Sciatic nerve (tissue), 2 donors: ENCODE data around the gene EFNA2. TPM values are rescaled to one million over a fixed set of nuclear protein-coding genes. Genes with fewer than 3 reads are reported as not detected.

Source experiments
- ATAC-seq: fragments of 200-7000 bp; cut with Tn5 transposase; one replicate; pipeline ENCODE4 v1.9.1; 2020; ENCODE audit warnings: mild to moderate bottlenecking, moderate library complexity
- DNase-seq: peaks from one replicate; pipeline ENCODE4 v3.0.0-alpha.2; 2020; ENCODE audit warnings: low spot score
- intact Hi-C: fragments of 100-400 bp; cut with DNase I; formaldehyde crosslinking; loops from one replicate; pipeline ENCODE4 v1.14.2; 2022
- total RNA-seq: library from RNA; stranded (reverse); fragmentation: NEBNext Ultra II Directional; extraction: Animal tissue kit (Norgen Biotek cat#: 25700); gene quantifications from one replicate; pipeline ENCODE4 v1.2.1, GENCODE V29; 2021
- donor health status: DM: no; HTN: no; CAD: no.
- donor health status: DM: no; HTN: no; CAD: no.

The EFNA2 gene
- total RNA-seq, 1 donor from 2014 or later: not detected

- DNase-seq (no peak), ATAC-seq (no peak)
- intact Hi-C loops: loop anchor here (1.0 to 10.0 kb wide), 2 partner anchors 105 to 468 kb away; no protein-coding TSS in a partner anchor
Measured at GRCh38 chr19:1289686-1290025, 4.0 kb downstream of the EFNA2 start.

DNA sequence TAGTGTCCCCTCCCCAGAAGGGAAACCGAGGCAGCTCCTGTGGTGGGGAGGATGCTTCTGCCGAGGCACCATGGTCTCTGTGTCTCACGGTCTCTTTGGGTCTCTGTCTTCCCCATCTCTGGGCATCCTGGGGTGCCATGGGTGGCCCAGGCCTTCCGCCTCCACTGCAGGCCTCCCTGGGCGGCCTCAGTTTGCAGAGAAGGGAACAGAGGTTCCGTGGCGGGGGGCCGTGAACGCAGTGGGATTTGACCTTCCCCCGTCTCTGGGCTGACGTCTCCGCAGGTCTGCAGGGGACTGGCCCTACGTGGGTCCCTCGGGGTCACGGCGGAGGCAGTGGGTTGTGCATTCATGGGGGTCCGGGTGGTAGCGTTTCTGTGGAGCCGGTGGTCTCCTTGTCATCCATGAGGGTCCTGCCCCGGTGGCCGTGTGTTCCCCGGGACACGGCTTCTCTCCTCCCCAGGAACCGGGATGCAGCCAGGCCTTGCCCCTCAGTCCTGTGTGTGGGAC is 4.6 kb downstream of the EFNA2 start:
- intact Hi-C loops: no loop called here
- ATAC-seq (no peak), DNase-seq (no peak)

GRCh38 chr19:1290703-1291651 is 5.3 kb downstream of the EFNA2 start:
- no peak for DNase-seq
- ATAC-seq: no peak
- intact Hi-C loops: no loop called here

DNA sequence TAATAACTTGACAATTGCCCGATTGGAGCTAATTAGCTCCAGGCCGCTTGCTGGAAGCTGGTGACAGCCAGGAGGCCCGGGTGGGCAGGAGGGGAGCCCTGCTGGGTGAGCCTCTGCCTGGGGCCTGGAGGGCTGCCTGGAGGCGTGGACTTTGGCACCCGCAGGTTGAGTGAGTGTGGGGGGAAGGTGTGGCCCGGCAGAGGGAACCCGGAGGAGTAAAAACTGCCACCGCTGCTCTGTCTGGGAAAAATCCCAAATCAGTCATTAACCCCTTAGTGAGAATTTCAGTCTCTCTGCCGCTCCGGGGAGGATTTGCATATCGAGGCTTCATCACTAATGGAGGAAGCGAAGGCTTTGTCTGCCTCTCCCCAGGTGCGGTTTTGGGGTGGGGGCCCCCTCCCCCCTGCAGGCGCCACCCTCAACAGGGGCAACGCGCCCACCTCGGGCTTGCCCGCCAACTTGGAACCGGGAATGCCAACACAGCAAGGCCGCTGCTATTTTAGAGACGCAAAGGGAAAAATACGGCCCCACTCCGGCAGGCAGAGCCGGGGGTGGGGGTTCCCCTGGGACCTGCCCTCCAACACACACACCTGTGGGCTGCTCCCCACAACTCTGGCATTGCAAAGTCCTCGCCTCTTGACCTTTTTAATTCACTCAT is 6.2 kb downstream of the EFNA2 start:
- intact Hi-C loops: no loop called here
- ATAC-seq (no peak), DNase-seq (no peak)

DNA sequence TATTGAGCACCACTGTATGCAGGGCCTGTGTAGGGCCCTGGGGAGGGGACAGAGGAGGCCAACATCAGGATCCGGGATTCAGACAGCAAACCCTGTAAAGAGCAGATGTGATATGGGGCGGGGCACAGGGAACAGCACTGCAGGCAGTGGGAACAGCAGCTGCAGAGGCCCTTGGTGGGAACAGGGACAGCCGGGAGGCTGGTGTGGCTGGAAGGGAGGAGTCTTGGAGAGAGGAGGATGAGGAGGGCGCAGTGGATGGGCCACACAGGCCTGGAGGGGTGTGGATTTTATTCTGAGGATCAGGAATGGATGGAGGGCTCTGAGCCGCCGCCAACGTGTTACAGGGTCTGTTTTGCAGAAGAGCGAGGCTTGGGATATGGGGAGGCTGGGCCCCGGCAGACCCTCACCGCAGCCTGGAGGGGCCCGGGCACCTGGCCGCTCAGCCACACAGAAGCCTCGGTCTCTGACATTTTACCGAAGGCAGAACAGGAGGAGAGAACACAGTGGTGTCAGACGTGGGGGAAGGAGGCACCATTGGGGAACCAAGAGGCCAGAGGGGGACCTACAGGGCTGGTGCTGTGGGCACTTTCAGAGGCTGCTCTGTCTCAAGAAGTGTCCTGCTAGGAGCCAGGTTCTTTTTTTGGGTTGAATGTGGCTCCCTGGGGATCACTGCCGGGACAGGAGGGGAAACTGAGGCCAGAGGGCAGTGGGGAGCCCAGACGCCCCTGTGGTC is 6.9 kb downstream of the EFNA2 start:
- DNase-seq (no peak), ATAC-seq (no peak)
- intact Hi-C loops: no loop called here

DNA sequence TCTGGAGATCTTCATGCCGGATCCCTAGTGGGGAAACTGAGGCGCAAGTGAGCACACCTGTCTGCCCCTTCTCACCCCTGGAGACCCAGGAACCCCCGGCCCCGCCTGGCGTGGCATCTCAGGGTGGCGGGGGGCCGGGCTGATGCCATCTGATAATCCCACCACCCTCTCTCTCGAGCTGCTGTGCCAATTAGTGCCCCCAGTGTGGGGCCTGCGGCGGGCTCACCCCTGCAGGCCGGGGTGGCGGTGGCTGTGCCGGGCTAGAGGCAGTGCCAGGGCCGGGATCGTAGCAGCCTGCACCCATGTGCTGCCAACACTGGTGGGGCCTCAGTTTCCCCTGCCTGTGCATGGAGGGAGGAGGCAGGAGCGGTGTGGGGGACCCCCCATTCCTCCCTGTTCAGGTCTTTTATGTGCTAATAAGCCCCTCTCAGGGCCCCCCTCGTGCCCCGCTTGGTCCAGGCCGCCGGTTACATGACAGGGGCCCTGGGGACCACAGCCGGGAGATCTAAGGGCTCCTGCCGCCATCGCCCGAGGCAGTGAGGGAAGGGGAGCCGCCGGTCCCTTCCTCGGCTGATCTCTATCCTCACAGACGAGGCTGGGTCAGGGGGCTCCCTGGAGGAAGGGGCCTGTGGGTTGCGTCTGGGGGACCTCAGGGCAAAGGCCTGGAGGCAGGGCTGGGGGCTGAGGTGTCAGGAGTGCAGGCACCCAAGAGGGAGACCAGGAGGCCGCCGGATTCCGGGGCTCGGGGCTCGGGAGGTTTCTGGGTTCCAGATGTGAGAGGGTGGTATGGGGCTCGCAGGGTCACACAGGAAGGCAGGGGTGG is 8.3 kb downstream of the EFNA2 start:
- no peak for DNase-seq
- intact Hi-C loops: no loop called here
- ATAC-seq: no peak

DNA sequence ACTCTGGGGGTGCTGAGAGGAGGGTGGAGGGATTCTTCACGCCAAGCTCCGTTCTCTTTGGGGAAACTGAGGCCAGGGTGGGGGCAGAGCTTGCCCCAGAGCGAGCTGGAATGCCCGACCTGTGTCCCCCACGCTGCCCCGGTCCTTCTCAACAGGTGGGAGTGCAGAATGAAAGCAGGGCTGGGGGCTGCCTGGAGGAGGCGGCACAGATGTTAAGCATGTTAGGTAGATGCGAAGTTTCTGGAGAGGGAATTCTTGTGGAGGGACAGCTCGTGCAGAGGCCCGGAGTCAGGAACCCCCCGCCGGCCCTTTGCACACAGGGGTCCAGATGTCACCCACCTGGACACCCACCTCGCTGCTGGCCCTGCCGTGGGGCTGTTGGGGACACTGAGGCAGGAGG is 9.0 kb downstream of the EFNA2 start:
- DNase-seq: no peak
- ATAC-seq: no peak
- intact Hi-C loops: no loop called here

DNA sequence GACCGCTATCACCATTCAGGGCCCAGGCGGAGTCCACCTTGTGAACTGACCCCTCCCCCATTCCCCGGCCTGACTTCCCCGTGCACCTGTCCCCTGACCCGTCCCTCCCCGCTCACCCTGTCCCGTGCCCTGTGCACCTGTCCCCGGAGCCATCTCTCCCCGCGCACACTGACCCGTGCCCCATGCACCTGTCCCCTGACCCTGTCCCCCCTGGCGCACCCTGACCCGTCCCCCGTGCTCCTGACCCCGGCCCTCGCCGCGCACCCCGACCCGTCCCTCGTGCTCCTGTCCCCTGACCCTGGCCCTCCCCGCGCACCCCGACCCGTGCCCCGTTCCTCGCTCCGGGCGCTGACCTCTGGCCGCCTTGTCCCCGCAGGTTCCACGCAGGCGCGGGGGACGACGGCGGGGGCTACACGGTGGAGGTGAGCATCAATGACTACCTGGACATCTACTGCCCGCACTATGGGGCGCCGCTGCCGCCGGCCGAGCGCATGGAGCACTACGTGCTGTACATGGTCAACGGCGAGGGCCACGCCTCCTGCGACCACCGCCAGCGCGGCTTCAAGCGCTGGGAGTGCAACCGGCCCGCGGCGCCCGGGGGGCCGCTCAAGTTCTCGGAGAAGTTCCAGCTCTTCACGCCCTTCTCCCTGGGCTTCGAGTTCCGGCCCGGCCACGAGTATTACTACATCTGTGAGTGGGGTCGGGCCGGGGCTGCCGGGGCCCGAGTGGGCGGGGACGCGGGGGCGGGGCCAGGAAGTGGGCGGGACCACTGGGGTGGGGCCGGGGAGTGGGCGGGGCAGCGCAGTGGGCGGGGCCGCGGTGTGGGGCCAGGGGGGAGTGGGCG is 9.7 kb downstream of the EFNA2 start:
- no peak for ATAC-seq

GRCh38 chr19:1296078-1296477 is 10.4 kb downstream of the EFNA2 start:
- ATAC-seq (no peak), DNase-seq (no peak)
- intact Hi-C loops: no loop called here

More for the DNA sequence above, 9.7 kb downstream of the EFNA2 start:
- DNase-seq: peak; percentile 65
- intact Hi-C loops: no loop called here

GRCh38 chr19:1296575-1297271 is 11.1 kb downstream of the EFNA2 start:
- ATAC-seq (no peak), DNase-seq (peak; percentile 59)
- intact Hi-C loops: no loop called here

- ATAC-seq: no peak
- no peak for DNase-seq
- intact Hi-C loops: no loop called here
Measured at GRCh38 chr19:1298235-1298634, 12.6 kb downstream of the EFNA2 start.

DNA sequence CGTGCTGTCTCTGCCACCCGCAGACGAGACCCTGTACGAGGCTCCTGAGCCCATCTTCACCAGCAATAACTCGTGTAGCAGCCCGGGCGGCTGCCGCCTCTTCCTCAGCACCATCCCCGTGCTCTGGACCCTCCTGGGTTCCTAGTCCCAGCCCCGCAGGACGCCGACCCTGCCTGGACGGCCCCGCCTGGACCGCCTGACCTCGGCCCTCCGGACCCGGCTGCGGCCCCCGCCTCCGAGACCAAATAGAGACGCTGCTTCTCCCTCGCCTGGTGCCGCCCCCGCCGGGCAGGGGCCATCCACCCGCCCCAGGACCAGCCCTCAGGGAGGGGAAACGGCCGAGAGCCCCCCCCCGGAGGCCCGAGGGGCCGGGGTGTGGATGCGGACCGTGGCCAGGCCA is 14.1 kb downstream of the EFNA2 start:
- DNase-seq: no peak
- no peak for ATAC-seq
- intact Hi-C loops: no loop called here

- DNase-seq: no peak
- ATAC-seq: no peak
- intact Hi-C loops: no loop called here
Measured at GRCh38 chr19:1300744-1301490, 15.2 kb downstream of the EFNA2 start.

DNA sequence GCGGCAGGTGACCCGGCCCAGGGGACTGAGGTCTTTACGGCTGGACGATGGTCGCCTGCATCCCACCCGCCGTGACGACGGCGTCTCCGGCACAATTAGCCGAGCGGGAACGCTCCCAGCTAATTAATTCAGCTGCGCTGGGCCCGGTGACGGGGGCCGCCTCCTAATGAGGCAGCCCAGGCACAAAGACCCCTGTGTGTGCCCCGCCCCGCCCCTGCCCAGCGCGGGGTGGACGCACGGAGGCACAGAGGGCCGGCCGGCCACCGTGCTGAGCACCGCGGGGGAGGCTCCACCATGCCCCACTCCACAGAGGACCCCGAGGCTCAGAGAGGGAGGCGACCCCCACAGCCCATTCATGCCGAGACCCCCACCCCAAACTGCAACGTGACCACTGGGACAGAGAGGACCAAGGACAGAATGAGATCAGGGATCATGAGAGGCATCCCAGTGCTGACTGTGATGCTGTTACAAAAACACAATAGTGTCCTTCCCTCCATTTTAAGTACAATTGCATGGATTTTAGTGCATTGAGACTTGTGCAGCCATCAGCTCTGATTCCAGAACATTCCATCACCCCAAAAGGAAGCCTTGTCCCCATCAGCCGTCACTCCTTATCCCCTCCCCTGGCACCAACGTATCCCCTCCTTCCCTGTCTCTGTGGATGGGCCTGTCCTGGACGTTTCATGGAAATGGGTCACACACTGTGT is 17.0 kb downstream of the EFNA2 start:
- intact Hi-C loops: no loop called here
- peak; percentile 54 for ATAC-seq
- no peak for DNase-seq

- no peak for ATAC-seq
- intact Hi-C loops: no loop called here
Measured at GRCh38 chr19:1304197-1304924, 18.7 kb downstream of the EFNA2 start.

More at GRCh38 chr19:1304197-1304924, 18.7 kb downstream of the EFNA2 start:
- no peak for DNase-seq
